Loucy (cell line): Measurements from ENCODE around the gene STX1A.

ENCODE experiments used
- CTCF ChIP-seq: fragments of 200-600 bp; sonication (generic); conservative IDR thresholded peaks from 2 replicates; pipeline ENCODE4 v1.5.1; 2014; ENCODE audit warnings: mild to moderate bottlenecking, antibody characterized with exemption, low read length
- EZH2phosphoT487 ChIP-seq: fragments of 200-600 bp; IDR thresholded peaks from 2 replicates; pipeline ENCODE4 v1.6.1; 2018; ENCODE audit warnings: antibody characterized with exemption, mild to moderate bottlenecking, moderate library complexity, borderline replicate concordance

GRCh38 chr7:73742338-73742752 lies 22.9 kb upstream of the STX1A start:
- no peak for TF ChIP-seq CTCF
- no peak for TF ChIP-seq EZH2phosphoT487
